Left lobe of liver (tissue), 2 donors: ENCODE measurements around the gene PPWD1. TPM values are rescaled to one million over a fixed set of nuclear protein-coding genes. Genes with fewer than 3 reads are reported as not detected.
"Not testable (repeated sequence)": the region's sequence is repeated elsewhere in the genome, so short reads cannot be mapped to it uniquely, and the experiment has no call there.

Experiments
- ATAC-seq: fragments of 200-7000 bp; cut with Tn5 transposase; one replicate; pipeline ENCODE4 v1.9.1; 2020; ENCODE audit warnings: mild to moderate bottlenecking, moderate library complexity
- DNase-seq: peaks from one replicate; pipeline ENCODE4 v3.0.0-alpha.2; 2020; ENCODE audit warnings: low spot score
- total RNA-seq: library from RNA; stranded (reverse); gene quantifications from one replicate; pipeline ENCODE4 v1.2.1, GENCODE V29; 2021
- donor health status: DM: no; HTN: no; CAD: no; lungs with moderate emphysema.
- donor health status: DM: no; HTN: yes; CAD: no.

PPWD1 gene
- 9.6 TPM for total RNA-seq

DNA sequence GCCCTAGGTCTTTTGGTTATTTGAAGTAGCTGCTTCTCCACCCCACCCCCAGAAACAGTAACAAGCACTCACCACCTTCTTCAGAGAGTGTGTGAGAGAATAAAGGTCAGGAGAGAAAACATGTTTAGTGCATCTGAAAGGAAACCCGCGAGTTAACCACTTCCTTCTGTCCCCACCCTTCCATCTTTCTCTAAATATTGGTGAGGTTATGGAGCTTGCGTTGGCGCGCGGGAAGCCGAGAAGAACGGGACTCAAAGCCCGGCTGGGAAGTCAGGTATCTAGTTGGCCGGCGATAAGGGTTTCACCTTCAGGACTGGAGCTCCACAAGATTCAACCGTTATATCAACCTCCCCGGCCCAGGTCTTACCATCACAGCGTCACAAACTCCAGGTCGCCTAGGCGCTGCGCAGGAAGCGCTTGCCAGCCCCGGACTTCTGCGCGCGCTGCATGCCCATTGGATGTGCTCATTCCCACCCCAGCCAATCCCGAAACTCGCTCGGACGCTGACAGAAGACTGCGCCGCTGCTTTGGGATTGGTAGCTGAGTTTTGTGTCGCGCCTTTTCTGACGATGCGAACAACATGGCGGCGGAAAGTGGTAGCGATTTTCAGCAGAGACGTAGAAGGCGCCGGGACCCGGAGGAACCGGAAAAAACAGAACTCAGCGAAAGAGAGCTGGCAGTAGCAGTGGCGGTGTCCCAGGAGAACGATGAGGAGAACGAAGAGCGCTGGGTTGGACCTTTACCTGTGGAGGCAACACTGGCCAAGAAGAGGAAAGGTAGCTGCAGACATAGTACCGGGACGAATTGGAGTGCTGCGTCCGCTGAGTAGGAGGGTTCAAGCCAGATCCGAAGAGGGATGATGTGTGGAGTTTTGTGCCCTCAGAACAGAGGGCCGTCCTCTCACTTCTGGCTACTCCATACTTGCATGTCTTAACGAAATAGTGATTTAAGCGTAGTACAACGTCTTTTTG lies at the start of gene PPWD1, which contains the start of gene CENPK:
TSS of gene PPWD1 (plus strand) at position 566 of the 971 bp plus-strand sequence. CDS start at position 581, 15 bp downstream.
TSS of gene CENPK (minus strand) at position 438 of the 971 bp plus-strand sequence. CDS start 8,261 bp downstream, outside the sequence.
- peak; percentile 99 for ATAC-seq

DNA sequence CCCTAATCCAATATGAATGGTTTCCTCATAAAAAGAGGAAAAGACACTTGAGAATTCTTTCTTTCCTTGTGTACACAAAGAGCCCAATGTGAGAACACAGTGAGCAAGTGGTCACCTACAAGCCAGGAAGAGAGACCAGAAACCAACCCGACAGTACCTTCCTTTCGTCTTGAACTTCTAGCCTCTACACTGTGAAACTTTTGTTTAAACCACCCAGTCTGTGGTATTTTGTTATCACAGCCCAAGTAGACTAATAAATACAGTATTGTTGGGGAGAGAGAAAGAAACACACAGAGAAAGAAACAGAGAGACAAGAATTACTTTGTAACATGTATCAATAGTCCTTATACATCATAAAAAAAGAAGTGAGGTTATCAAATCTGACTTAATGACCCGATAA lies 37.4 kb upstream of the PPWD1 start:
- DNase-seq (no peak), ATAC-seq (no peak)

More for the DNA sequence above, at the start of gene PPWD1, which contains the start of gene CENPK:
- peak; percentile 95 for DNase-seq

DNA sequence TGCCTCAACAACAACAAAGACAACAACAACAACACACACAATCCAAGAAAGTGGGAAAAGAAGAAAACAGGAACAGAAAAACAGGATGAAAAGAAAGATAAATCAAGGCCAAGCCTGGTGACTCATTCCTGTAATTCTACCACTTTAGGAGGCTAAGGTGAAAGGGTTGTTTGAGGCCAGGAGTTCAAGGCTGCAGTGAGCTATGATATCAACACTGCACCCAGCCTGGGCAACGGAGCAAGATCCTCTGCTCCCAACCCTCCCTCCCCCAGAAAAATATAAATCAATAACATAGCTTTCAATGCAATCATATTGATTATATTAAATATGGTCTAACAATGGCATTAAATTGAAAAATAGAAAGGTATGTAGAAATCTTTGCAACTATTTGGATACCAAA lies 32.2 kb upstream of the PPWD1 start:
- no peak for DNase-seq
- ATAC-seq, result no peak

DNA sequence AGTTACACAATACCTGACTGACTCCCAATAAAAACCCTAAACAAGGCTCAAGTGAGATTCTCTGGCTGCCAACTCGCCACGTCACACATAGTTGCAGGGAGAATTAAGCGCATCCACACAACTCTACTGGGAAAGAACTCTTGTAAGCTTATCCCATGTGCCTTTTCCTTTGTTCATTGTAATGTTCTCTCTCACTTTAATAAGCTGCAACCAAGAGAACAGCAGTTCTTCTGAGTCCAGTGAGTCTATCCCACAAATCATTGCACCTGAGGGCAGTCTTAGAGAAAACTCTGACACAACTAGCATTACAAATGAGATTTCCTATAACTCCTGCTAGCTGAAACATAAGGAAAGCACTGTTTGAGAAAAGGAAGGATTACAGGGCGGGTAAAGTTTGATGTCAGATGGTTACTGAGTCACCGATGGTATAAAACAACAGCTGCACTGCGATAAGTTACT lies 27.5 kb upstream of the PPWD1 start:
- no peak for ATAC-seq

DNA sequence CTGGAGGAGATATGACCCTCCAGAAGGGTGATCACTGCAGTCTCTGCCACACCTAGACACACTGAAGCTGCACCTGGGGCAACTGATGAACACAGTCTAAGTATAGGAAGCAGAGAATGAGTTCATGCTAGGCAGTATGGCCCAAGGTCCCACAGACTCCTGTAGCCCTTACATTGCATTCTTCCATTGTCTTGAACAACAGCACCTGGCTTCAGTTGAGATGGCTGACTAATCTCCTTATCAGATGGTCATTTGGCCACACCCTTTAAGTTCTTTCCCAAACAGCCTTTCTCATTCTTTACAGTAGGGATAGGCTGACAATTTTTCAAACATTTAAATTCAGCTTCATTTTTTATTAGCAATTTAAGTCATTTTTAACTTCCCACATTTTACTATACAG lies 23.3 kb upstream of the PPWD1 start:
- DNase-seq (no peak), ATAC-seq (no peak)

More for the DNA sequence above, 27.5 kb upstream of the PPWD1 start:
- no peak for DNase-seq

DNA sequence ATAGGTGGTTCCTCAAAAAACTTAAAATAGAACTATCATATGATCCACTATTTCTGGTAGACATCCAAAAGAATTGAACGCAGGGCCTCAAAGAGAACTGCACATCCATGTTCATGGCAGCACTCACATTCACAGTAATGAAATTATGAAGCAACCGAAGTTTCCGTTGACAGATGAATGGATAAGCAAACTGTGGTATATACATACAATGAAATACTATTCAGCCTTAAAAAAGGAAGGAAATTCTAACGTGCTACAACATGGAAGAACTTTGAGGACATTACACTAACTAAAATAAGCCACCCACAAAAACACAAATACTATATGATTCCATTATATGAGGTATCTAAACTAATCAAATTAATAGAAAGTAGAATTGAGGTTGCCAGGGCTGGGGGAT lies 18.6 kb upstream of the PPWD1 start:
- ATAC-seq, result no peak
- DNase-seq, result no peak

DNA sequence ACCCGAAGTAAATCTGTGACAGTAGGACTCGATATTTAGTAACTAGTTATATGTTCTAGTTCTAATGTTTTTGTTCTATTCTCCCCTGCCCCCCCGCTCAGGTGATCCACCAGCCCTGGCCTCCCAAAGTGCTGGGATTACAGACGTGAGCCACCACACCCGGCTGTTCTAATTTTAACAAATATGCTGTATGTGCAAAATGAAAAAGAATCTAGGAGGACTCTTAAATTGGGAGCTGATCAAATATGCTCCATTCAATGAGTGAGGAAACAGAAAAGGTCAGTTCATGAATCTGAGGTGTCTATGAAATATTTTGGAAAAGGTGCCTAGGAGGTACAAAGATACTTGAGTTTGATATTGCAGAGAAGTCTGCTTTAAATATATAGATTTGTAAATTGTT lies 17.0 kb upstream of the PPWD1 start:
- ATAC-seq, result no peak
- DNase-seq, result no peak

DNA sequence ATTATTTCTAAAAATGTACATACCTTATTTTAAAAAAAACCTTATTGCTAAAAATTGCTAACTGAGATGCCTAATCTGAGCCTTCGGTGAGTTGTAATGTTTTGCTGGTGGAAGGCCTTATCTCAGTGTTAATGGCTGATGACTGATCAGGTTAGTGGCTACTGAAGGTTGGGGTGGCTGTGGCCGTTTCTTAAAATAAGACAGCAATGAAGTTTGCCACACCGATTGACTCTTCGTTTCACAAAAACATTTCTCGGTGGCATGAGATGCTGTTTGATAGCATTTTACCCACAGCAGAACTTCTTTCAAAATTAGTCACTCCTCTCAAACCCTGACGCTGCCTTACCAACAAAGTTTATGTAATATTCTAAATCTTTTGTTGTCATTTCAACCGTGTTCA lies 14.8 kb upstream of the PPWD1 start:
- no peak for DNase-seq
- ATAC-seq, result no peak

DNA sequence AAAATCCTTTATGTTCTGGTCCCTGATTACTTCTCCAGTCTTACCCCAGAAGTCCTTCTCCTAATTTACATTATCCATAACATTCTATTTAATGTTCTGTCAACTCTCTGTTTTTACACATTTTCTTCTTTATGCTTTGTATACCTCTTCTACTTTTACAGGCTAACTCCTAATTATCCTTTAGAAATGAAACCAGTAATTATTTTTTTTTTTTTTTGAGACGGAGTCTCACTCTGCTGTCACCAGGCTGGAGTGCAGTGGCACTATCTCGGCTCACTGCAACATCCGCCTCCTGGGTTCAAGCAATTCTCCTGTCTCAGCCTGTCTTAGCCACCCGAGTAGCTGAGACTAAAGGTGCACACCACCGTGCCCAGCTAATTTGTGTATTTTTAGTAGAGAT lies 9.2 kb upstream of the PPWD1 start:
- no peak for ATAC-seq
- no peak for DNase-seq

DNA sequence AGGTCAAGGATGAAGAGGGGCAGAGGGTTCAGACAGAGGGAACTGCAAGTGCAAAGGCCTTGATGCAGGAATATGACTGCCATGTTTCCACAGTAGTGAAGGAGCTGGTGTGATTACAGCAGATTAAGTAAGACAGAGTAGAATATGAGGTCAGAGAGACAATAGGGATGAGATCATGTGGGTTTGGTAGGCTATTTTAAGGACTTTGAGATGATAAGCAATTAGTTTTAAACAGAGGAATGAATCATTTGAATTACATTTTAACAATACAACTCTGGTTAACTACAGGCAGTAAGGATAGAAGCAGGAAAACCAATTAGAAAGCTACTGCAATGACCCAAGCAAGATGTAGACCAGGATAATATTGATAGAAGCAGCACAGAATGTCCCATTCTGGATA lies 7.8 kb upstream of the PPWD1 start:
- ATAC-seq (no peak), DNase-seq (no peak)

DNA sequence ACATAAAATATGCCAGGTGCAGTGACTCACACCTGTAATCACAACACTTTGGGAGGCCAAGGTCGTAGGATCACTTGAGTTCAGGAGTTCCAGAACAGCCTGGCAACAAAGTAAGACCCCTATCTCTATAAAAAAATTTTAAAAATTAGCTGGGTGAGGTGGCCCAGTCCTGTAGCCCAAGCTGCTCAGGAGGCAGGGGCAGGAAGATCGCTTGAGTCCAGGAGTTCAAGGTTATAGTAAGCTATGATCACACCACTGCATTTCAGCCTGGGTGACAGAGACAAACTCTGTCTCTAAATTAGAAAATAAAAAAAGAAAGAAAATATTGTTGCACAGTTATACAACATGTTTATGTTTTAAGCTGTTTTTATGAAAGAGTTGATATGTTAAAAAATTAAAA lies 6.9 kb upstream of the PPWD1 start:
- DNase-seq, result no peak
- no peak for ATAC-seq

DNA sequence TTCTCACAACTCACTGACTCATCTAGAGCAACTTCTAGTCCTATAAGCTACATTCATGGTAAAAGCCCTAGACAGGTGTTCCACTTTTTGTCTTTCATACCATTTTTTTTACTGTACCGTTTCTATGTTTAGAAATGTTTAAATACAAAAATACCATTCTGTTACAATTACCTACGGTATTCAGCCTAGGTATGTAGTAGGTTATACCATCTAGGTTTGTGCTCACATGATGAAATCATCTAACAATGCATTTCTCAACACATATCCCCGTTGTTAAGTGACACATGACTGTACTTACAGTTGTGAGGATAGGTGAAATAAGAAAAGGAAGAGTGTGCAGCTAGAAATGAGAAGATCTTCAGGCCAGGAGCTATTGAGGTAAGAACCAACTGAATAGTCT lies 6.4 kb upstream of the PPWD1 start:
- ATAC-seq, result no peak

DNA sequence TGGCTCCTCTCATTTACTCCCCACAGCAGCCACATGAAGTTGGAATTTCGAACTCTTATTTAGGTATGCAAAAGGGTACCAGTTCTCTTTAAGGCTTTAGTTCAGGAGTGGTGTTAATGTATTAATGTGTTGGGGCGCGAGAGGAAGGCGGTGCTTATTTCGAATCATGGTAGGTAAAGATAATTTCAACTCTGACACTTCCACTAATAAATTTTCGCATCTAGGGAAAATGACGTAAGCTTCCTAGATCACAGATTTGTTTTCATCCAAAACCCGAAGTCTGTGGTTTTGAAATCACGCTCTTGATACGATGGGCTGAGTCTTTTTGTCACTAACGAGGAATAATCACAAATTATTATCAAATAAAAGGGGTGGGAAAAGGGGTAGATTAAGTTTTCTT lies 681 bp downstream of the PPWD1 start:
- ATAC-seq (no peak), DNase-seq (no peak)

More for the DNA sequence above, 6.4 kb upstream of the PPWD1 start:
- DNase-seq, result no peak

DNA sequence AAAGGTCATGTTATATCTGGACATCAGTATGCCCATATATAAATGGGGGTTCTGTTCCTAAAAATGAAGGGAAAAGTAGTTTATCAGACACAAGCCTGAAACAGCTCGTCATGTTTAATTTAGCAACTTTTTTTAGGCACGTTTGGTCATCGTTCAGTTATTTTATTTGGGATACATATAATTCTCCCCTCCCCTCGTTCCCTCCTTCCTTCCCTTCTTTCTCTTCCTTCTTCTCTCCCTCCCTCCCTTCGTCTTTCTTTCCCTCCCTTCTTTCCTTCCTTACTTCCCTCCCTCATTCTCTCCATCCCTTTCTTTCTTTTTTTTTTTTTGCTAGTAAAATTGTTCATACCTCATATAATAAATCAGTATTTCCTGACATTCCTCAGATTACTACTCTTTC lies 3.4 kb downstream of the PPWD1 start:
- ATAC-seq (no peak), DNase-seq (no peak)

DNA sequence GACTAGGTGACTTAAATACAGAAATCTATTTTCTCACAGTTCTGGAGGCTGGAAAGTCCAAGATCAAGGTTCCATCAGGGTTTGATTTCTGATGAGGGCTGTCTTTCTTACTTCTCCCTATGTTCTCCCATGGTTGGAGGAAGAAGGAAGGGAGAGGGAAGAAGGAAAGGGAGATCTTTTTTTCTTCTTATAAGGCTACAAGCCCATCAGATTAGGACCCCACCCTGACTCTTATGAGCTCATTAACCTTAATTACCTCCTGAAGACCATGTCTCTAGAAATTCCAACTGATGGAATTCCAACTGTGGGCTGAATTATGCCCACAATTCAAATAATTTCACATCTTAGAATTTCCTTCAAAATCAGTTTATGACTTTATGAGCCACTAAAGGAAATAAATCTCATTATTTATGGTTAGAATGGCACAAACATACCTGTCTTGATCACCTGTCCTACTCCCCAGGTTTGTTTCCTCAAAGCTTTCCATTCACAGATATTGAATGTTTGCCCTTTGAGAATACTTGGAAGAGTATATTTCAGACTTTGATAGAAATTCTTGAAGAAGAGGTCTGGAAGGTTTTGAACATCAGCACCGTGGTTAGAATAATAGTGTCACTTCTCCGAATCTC lies 7.6 kb downstream of the PPWD1 start:
- DNase-seq (no peak), ATAC-seq (no peak)

DNA sequence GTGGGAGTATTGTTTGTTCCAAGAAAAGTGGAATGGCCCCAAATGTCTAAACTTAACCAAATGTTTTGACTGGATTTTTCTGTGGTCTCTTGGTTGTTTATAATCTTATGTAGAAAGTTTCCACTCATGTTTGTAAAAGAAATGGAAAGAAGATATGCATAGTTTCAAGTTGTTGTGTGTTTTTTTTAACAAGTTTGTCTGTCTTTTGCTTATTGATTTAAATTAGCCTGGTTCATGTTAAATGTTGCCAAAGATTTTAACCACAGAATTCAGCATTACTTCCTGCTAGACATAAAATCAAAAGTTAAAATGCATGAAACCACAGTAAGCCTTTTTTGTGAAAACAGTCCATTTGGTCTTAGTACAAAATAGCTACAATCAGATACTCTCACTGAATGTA lies 14.0 kb downstream of the PPWD1 start:
- no peak for ATAC-seq
- no peak for DNase-seq

DNA sequence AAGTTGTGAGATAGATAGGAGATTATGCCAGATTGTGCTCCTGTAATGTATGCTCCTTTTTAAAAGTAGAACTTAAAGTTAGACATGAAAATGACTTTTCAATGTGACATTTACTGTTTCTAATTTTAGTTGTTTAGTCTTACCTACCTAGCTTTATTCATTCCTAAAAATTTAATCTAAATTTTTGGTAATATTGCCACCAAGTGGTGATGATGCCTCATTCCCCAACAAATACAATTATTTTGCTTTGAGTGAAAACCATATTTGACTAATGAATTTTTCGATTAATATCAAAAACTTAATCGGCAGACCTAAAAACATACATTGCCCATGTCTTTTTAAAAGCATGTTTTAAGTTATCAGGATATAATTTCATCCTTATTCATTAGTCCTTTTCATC lies 25.6 kb downstream of the PPWD1 start:
- DNase-seq (no peak), ATAC-seq (no peak)

DNA sequence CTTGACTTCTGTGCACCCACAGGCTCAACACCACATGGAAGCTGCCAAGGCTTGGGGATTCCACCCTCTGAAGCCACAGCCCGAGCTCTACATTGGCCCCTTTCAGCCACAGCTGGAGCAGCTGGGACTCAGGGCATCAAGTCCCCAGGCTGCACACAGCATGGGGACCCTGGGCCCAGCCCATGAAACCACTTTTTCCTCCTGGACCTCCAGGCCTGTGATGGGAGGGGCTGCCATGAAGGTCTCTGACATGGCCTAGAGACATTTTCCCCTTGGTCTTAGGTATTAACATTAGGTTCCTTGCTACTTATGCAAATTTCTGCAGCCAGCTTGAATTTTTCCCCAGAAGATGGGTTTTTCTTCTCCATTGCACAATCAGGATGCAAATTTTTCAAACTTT lies 38.7 kb downstream of the PPWD1 start:
- not testable (repeated sequence) for ATAC-seq, DNase-seq

DNA sequence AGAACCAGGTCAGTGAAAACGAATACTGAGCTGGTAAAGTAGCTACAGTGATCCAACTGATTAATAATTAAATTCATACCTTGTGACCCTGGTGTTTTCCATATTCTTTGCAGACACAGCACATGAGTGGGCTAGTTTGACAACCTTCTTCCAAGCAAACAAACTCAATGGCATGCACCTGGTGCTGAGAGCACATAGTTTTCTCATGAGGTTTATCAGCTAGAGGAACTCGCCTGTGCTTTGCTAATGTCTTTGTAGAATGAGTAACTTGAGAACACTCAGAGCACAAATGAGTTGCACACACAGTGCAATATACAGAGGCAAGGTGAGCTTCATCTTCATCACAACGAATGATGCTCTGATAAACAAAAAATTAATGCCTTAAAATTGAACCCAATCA lies 48.4 kb downstream of the PPWD1 start:
- ATAC-seq (no peak), DNase-seq (no peak)

DNA sequence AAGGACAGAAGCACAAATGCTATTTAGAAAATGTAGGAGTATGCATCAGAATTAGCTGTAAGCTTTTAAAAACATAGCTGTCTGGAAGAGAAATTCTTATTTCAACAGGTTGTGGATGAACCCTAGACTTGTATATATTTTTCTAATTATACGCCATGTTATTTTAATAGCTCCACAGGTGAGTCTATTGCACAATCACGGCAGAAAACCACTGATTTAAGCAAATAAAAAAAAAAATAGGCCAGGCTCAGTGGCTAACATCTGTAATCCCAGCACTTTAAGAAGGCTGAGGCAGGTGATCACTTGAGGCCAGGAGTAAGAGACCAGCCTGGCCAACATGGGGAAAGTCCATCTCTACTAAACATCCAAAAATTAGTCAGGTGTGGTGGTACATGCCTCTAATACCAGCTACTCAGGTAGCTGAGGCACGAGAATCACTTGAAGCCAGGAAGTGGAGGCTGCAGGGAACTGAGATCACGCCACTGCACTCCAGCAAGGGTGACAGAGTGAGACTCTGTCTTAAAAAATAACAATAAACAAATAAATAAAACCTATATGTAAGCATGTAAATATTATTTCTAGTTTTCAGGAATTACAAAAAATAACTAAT lies 49.3 kb downstream of the PPWD1 start:
- no peak for ATAC-seq
- DNase-seq, result no peak

DNA sequence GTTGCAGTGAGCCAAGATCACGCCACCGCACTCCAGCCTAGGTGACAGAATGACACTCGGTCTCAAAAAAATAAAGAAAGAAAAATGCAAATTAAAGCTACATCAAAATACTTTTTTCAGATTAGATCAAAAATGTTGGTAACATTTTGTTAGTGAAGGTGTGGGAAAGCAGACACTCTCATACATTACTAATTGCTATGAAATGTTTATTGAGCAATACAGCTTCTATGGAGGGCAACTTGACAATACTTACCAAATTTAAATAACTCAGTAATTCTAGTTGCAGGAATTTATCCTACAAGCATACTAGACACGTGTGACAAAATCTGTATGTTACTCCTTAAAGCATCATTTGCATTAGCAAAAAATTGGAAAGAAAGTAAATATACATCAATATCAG lies 56.9 kb downstream of the PPWD1 start:
- DNase-seq (no peak), ATAC-seq (no peak)
